ENCODE data around the gene FXYD2. TPM values are rescaled to one million over a fixed set of nuclear protein-coding genes. Genes with fewer than 3 reads are reported as not detected.
"Not testable (repeated sequence)": the region's sequence is repeated elsewhere in the genome, so short reads cannot be mapped to it uniquely, and the experiment has no call there.

Gene FXYD2
- total RNA-seq, 1 donor from 2014 or later = 40.8 TPM

DNA sequence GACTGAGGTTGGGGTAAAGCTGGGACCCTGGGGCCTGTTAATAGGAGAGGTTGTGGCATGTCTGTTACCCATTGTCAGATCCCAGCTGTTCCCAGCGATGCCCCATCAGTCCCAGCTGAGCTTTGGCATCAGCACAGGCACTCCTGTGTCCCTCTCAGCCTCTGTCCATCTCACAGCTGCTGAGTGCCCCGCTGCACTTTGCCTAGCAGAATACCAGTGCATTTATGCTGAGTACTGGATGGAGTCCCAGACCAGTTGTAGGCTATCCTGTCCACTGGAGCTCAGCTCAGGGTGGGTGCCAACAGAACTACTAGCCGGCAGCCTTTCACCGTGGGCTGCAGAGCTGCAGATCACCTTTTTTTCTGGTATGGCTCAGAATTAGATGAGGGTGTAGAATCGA is 42.0 kb upstream of the FXYD2 start:
- peaks cover 44% of the 10 kb centered on the region for H3K4me1 Mint-ChIP-seq (ENCODE audit: unreplicated experiment)
- TF ChIP-seq CTCF (conservative IDR thresholded peaks at IDR 0.05) = no peak

DNA sequence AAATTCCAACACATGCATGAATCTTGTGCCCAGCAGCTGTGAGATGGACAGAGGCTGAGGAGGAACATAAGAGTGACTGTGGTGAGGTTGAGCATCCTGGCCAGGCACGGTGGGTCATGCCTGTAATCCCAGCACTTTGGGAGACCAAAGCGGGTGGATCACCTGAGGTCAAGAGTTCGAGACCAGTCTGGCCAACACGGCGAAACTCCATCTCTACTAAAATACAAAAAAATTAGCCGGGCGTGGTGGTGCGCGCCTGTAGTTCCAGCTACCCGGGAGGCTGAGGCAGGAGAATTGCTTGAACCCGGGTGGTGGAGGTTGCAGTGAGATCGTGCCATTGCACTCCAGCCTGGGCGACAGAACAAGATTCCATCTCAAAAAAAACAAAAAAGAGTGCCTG is 41.0 kb upstream of the FXYD2 start:
- peak; percentile 39 for DNase-seq (ENCODE audit: extremely low spot score, unreplicated experiment)
- not testable (repeated sequence) for H3K27ac Mint-ChIP-seq, H3K27me3 Mint-ChIP-seq, H3K9me3 Mint-ChIP-seq, H3K36me3 Mint-ChIP-seq, H3K4me3 Mint-ChIP-seq
- peaks cover 48% of the 10 kb centered on the region for H3K4me1 Mint-ChIP-seq (ENCODE audit: unreplicated experiment)

More for the DNA sequence above, 42.0 kb upstream of the FXYD2 start:
- Mint-ChIP-seq H3K27ac (no peak overlapping the region), H3K9me3 (peaks cover 3% of the 10 kb centered on the region), H3K27me3 (peaks cover 7% of the 10 kb centered on the region), H3K36me3 (peaks cover 10% of the 10 kb centered on the region), H3K4me3 (no peak overlapping the region)
- DNase-seq (ENCODE audit: extremely low spot score, unreplicated experiment) = peak; percentile 31

DNA sequence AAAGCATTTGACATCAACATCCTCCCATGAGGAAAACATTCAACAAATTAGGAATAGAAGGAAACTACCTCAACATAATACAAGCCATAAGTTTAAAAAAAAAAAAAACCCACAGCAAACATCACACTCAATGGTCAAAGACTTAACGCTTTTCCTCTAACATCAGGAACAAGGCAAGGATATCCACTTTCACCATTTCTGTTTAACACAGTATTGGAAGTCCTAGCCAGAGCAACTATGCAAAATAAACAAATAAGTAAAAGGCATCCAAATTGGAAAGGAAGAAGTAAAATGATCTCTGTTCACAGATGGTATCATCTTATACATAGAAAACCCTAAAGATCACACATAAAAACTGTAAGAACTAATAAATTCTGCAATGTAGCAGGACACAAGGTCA is 38.8 kb upstream of the FXYD2 start:
- no peak for DNase-seq (ENCODE audit: extremely low spot score, unreplicated experiment)
- peaks cover 9% of the 10 kb centered on the region for H3K36me3 Mint-ChIP-seq
- H3K9me3 Mint-ChIP-seq = peaks cover 3% of the 10 kb centered on the region
- peaks cover 30% of the 10 kb centered on the region for H3K4me1 Mint-ChIP-seq (ENCODE audit: unreplicated experiment)
- H3K4me3 Mint-ChIP-seq = no peak overlapping the region
- H3K27ac Mint-ChIP-seq = no peak overlapping the region
- peaks cover 6% of the 10 kb centered on the region for H3K27me3 Mint-ChIP-seq
- no peak for TF ChIP-seq CTCF (conservative IDR thresholded peaks at IDR 0.05)

DNA sequence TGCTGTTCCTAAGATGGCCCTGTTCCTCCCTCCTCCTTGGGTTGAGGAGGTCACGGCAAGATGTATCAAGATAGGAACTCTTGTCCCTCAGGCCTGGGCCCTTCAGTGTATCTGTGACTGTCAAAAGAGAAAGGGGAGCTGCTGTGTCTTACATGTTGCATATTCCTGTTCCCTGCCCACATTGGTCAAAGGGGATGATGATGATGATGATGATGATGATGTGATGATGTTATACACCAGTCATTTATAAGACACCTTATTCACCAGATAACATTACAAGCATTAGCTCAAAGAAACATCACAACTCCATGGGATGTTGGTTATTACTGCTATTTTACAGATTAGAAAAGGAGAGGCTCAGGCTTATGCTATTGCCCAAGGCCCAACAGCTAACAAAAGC is 38.2 kb upstream of the FXYD2 start:
- no peak overlapping the region for H3K4me3 Mint-ChIP-seq

DNA sequence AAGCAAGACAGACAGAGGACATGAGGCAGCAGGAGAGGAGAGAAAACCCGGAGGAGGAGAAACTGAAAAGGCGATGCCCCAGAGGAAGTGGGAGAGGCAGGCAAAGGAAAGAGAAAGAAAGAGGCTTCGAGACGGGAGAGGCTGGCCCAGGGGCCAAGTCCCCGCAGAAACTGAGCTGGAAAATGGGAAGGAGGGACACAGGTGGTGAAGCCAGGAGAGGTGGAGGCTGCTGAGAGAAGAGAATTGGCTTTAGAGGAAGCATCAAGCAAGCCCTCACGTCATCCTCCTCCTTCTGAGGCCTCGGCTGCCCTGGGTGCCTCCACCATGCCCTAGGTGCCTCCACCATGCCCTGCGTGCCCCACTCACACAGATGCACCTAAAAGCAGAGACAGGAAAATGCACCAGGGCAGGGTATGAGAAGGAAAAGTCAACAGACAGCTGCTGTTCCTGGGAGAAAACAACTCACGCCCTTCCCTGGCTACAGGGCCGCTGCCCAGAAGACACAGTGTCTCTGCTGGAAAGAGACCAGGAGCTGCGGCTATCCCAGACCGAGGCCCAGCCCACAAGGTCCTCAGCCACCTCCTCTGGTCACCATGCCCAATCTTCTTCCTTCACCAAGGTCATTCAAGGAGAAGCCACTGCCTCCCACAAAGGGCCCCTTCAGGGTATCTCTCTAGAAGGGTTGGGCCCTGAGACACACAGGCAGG is 37.6 kb upstream of the FXYD2 start:
- DNase-seq (ENCODE audit: extremely low spot score, unreplicated experiment) = no peak
- H3K4me1 Mint-ChIP-seq (ENCODE audit: unreplicated experiment) = peaks cover 28% of the 10 kb centered on the region
- H3K4me3 Mint-ChIP-seq = no peak overlapping the region
- peaks cover 7% of the 10 kb centered on the region for H3K36me3 Mint-ChIP-seq
- H3K27me3 Mint-ChIP-seq = peaks cover 4% of the 10 kb centered on the region
- peaks cover 3% of the 10 kb centered on the region for H3K9me3 Mint-ChIP-seq
- no peak for TF ChIP-seq CTCF (conservative IDR thresholded peaks at IDR 0.05)
- peak overlapping the region; percentile 24 for H3K27ac Mint-ChIP-seq

More for the DNA sequence above, 38.2 kb upstream of the FXYD2 start:
- H3K27me3 Mint-ChIP-seq = peaks cover 4% of the 10 kb centered on the region
- H3K9me3 Mint-ChIP-seq = peaks cover 3% of the 10 kb centered on the region
- DNase-seq (ENCODE audit: extremely low spot score, unreplicated experiment) = no peak
- H3K36me3 Mint-ChIP-seq = peaks cover 7% of the 10 kb centered on the region
- TF ChIP-seq CTCF (conservative IDR thresholded peaks at IDR 0.05) = no peak
- H3K27ac Mint-ChIP-seq = no peak overlapping the region
- H3K4me1 Mint-ChIP-seq (ENCODE audit: unreplicated experiment) = peaks cover 28% of the 10 kb centered on the region

- Mint-ChIP-seq H3K9me3 (peaks cover 3% of the 10 kb centered on the region), H3K36me3 (peaks cover 10% of the 10 kb centered on the region), H3K27me3 (peaks cover 4% of the 10 kb centered on the region), H3K27ac (peak overlapping the region; percentile 24), H3K4me3 (no peak overlapping the region), H3K4me1 (ENCODE audit: unreplicated experiment) (peaks cover 28% of the 10 kb centered on the region)
- no peak for TF ChIP-seq CTCF (conservative IDR thresholded peaks at IDR 0.05)
- no peak for DNase-seq (ENCODE audit: extremely low spot score, unreplicated experiment)
These were observed 36.8 kb upstream of the FXYD2 start for GRCh38 chr11:117861151-117862018.
